Loucy (cell line): ENCODE results near the gene CPSF4L.
A peak's percentile ranks its signal among the peaks of the same experiment; 100 is the strongest.
"Not testable (repeated sequence)": the region's sequence is repeated elsewhere in the genome, so short reads cannot be mapped to it uniquely, and the experiment has no call there.

ENCODE experiments used
- H2AFZ ChIP-seq: fragments of 200-600 bp; sonication (generic); 2 replicates; pipeline ENCODE4 v1.6.0; 2016; ENCODE audit warnings: antibody characterized with exemption, mild to moderate bottlenecking, low read length, moderate library complexity
- H3F3A ChIP-seq: fragments of 200-600 bp; 2 replicates; pipeline ENCODE4 v1.6.0; 2016; ENCODE audit warnings: antibody characterized with exemption, low read depth, mild to moderate bottlenecking
- H3K27me3 ChIP-seq: fragments of 200-600 bp; sonication (generic); 2 replicates; pipeline ENCODE4 v1.6.1; 2014; ENCODE audit warnings: low read length, mild to moderate bottlenecking; ENCODE audit not compliant: insufficient read depth, poor library complexity, severe bottlenecking
- H3K36me3 ChIP-seq: fragments of 200-600 bp; sonication (generic); 2 replicates; pipeline ENCODE4 v1.6.1; 2016; ENCODE audit warnings: low read length; ENCODE audit not compliant: insufficient read depth
- H3K4me1 ChIP-seq: fragments of 200-600 bp; sonication (generic); 2 replicates; pipeline ENCODE4 v1.5.1; 2014; ENCODE audit warnings: low read length, mild to moderate bottlenecking; ENCODE audit not compliant: insufficient read depth, poor library complexity, severe bottlenecking
- H3K4me2 ChIP-seq: fragments of 200-600 bp; sonication (generic); 2 replicates; pipeline ENCODE4 v1.6.0; 2014; ENCODE audit warnings: antibody characterized with exemption, low read length, low read depth, mild to moderate bottlenecking; ENCODE audit not compliant: poor library complexity, severe bottlenecking
- H3K4me3 ChIP-seq: fragments of 200-600 bp; sonication (generic); 2 replicates; pipeline ENCODE4 v1.5.1; 2014; ENCODE audit warnings: low read length, mild to moderate bottlenecking, mixed read lengths; ENCODE audit not compliant: poor library complexity, severe bottlenecking
- H3K79me2 ChIP-seq: fragments of 200-600 bp; sonication (generic); 2 replicates; pipeline ENCODE4 v1.6.1; 2014; ENCODE audit warnings: low read length; ENCODE audit not compliant: insufficient read depth
- H3K9ac ChIP-seq: fragments of 200-600 bp; sonication (generic); 2 replicates; pipeline ENCODE4 v1.6.0; 2014; ENCODE audit warnings: mild to moderate bottlenecking, low read depth, low read length, moderate library complexity; ENCODE audit not compliant: poor library complexity, severe bottlenecking
- H3K9me2 ChIP-seq: fragments of 200-600 bp; sonication (generic); replicated peaks from 2 replicates; pipeline ENCODE4 v1.6.1; 2016; ENCODE audit warnings: low read depth, low read length, mixed read lengths
- H3K9me3 ChIP-seq: fragments of 200-600 bp; sonication (generic); 2 replicates; pipeline ENCODE4 v1.6.1; 2014; ENCODE audit warnings: mild to moderate bottlenecking, antibody characterized with exemption, low read length, low read depth; ENCODE audit not compliant: insufficient read depth
- H4K20me1 ChIP-seq: fragments of 200-600 bp; sonication (generic); 2 replicates; pipeline ENCODE4 v1.6.0; 2014; ENCODE audit warnings: antibody characterized with exemption, low read length, mild to moderate bottlenecking; ENCODE audit not compliant: insufficient read depth, poor library complexity, severe bottlenecking
- EZH2phosphoT487 ChIP-seq: fragments of 200-600 bp; IDR thresholded peaks from 2 replicates; pipeline ENCODE4 v1.6.1; 2018; ENCODE audit warnings: antibody characterized with exemption, mild to moderate bottlenecking, moderate library complexity, borderline replicate concordance
- TF ChIP-seq, protein P1 (sequence below): fragments of 200-600 bp; sonication (generic); conservative IDR thresholded peaks from 2 replicates; pipeline ENCODE4 v1.5.1; 2014; ENCODE audit warnings: mild to moderate bottlenecking, antibody characterized with exemption, low read length

CPSF4L gene, protein sequence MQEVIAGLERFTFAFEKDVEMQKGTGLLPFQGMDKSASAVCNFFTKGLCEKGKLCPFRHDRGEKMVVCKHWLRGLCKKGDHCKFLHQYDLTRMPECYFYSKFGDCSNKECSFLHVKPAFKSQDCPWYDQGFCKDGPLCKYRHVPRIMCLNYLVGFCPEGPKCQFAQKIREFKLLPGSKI

DNA sequence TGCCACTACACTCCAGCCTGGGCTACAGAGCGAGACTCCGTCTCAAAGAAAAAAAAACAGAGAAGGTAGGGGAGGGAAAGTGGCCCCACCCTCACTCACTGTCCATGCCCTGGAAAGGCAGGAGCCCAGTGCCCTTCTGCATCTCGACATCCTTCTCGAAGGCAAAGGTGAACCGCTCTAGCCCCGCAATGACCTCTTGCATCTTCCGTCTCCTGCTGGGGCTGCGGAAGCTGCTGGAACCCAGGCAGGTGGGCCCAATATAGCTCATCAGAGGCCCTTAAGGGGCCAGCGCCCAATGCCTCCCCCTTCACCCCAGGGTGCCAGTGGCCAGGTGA lies at the start of gene CPSF4L:
Gene CPSF4L, minus strand, starts transcription at position 264 of the 335 bp plus-strand sequence. Its CDS starts 62 bp downstream, at position 202.
- Histone ChIP-seq H3K4me2 (no peak within 1 kb of the TSS), H4K20me1 (no peaks in the 10 kb centered on the region), H3K36me3 (no peaks in the 10 kb centered on the region), H2AFZ (no peak within 1 kb of the TSS), H3K4me1 (no peaks in the 10 kb centered on the region), H3K9me2 (no peaks in the 10 kb centered on the region), H3K9me3 (no peaks in the 10 kb centered on the region), H3K4me3 (no peak within 1 kb of the TSS), H3K79me2 (no peaks in the 10 kb centered on the region), H3K27me3 (no peaks in the 10 kb centered on the region), H3F3A (no peaks in the 10 kb centered on the region), H3K9ac (no peak within 1 kb of the TSS)
- TF ChIP-seq, protein P1, sequence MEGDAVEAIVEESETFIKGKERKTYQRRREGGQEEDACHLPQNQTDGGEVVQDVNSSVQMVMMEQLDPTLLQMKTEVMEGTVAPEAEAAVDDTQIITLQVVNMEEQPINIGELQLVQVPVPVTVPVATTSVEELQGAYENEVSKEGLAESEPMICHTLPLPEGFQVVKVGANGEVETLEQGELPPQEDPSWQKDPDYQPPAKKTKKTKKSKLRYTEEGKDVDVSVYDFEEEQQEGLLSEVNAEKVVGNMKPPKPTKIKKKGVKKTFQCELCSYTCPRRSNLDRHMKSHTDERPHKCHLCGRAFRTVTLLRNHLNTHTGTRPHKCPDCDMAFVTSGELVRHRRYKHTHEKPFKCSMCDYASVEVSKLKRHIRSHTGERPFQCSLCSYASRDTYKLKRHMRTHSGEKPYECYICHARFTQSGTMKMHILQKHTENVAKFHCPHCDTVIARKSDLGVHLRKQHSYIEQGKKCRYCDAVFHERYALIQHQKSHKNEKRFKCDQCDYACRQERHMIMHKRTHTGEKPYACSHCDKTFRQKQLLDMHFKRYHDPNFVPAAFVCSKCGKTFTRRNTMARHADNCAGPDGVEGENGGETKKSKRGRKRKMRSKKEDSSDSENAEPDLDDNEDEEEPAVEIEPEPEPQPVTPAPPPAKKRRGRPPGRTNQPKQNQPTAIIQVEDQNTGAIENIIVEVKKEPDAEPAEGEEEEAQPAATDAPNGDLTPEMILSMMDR: no peak
- no peak for TF ChIP-seq EZH2phosphoT487

DNA sequence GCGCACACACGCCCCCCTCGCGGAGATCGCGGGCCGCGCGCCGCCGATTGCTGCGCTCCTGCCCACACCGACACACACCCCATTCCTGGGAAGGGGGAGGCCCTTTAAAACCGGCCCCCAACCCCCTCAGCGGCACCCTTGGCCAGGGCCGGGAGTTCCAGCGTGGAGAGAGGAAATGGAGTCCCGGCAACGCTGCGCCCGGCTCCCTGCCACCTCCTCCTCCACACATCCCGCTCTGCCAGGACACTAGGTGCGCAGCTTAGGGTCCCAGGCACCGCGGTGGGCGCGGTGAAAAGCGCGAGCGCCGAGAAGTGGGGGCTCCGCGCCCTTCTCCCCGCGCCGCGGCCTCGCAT lies 49.7 kb upstream of the CPSF4L start:
- H3K27me3 ChIP-seq: peaks cover 28% of the 10 kb centered on the region
- peaks cover 21% of the 10 kb centered on the region for H3K4me1 ChIP-seq
- H3F3A ChIP-seq: no peaks in the 10 kb centered on the region
- H3K9me3 ChIP-seq: no peaks in the 10 kb centered on the region
- H3K9me2 ChIP-seq: no peaks in the 10 kb centered on the region
- TF ChIP-seq, protein P1: no peak
- peak overlapping the region; percentile 96 for H3K4me2 ChIP-seq
- H3K4me3 ChIP-seq: peak overlapping the region; percentile 73
- peak overlapping the region; percentile 73 for H3K9ac ChIP-seq
- no peaks in the 10 kb centered on the region for H4K20me1 ChIP-seq
- H3K36me3 ChIP-seq: no peaks in the 10 kb centered on the region
- peak overlapping the region; percentile 97 for H2AFZ ChIP-seq
- H3K79me2 ChIP-seq: no peaks in the 10 kb centered on the region

DNA sequence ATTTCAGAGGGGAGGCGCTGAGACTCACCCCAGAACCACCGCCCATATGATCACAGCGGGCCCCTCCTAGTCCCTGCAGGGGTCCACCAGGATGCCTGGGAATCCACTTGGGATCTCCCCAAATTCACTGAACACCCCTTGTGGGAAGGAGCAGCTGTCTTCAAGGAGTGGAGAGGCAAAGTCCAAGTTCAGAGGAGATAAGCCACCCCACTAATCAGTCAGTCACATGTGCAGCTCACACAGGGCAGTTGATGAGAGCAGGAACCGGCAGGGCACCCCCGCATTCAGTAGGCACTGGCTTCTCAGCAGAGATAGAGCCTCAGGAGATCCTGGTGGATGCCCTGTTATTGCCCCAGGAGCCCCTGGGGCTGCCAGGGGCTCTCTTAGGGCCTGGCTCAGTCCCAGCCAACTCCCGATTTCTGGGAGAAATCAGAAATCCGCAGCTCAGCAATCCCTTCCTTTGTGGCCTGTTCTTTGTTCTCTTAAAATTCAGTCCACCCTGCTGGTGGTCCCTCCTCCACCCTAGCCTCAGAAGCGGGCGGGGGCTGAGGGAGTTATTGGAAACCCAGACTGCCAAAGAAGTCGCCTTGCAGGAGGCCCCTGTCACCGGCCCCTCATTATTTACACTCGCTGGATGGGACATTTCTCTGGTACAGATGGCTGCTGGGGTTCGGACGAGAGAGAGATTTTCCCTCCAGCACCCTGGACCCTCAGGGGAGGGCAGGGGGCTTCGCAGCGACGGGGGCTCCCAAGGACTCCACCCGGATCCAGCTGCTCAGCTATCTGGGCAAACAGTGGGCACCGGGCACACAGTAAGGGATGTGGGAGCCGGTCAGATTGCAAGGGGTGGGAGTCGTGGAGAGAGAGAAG lies 48.3 kb upstream of the CPSF4L start:
- Histone ChIP-seq H3K9me3 (no peaks in the 10 kb centered on the region), H3K9me2 (no peaks in the 10 kb centered on the region), H4K20me1 (no peaks in the 10 kb centered on the region), H3K4me1 (peaks cover 21% of the 10 kb centered on the region), H3F3A (no peaks in the 10 kb centered on the region), H3K4me3 (peak overlapping the region; percentile 73), H3K4me2 (peak overlapping the region; percentile 96), H2AFZ (peak overlapping the region; percentile 97), H3K9ac (peak overlapping the region; percentile 73), H3K79me2 (no peaks in the 10 kb centered on the region), H3K36me3 (no peaks in the 10 kb centered on the region), H3K27me3 (peaks cover 28% of the 10 kb centered on the region)
- TF ChIP-seq, protein P1: no peak
- TF ChIP-seq EZH2phosphoT487: no peak

DNA sequence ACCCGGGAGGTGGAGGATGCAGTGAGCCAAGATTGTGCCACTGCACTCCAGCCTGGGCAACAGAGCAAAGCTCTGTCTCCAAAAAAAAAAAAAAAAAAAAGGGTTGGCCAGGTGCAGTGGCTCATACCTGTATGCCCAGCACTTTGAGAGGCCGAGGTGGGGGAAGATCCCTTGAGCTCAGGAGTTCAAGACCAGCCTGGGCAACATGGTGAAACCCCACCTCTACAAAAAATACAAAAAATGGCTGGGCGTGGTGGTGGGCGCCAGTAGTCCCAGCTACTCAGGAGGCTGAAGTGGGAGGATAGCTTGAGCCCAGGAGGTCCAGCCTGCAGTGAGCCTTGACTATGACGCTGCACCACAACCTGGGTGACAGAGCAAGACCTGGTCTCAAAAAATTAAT lies 47.3 kb upstream of the CPSF4L start:
- not testable (repeated sequence) for H3K79me2 ChIP-seq

More for the DNA sequence above, 47.3 kb upstream of the CPSF4L start:
- not testable (repeated sequence) for H3K36me3 ChIP-seq, H3K4me3 ChIP-seq, H3K9ac ChIP-seq, H3K4me2 ChIP-seq, H3F3A ChIP-seq, H3K9me2 ChIP-seq, H2AFZ ChIP-seq, H4K20me1 ChIP-seq, H3K9me3 ChIP-seq
- peaks cover 28% of the 10 kb centered on the region for H3K27me3 ChIP-seq
- peaks cover 21% of the 10 kb centered on the region for H3K4me1 ChIP-seq
